ENCODE measurements around the gene INCA1. TPM values are rescaled to one million over a fixed set of nuclear protein-coding genes. Genes with fewer than 3 reads are reported as not detected.
A peak's percentile ranks its signal among the peaks of the same experiment; 100 is the strongest.

The INCA1 gene
- total RNA-seq, 1 donor from 2014 or later = 0.39 TPM

- peak; percentile 88 to 90 for DNase-seq (ENCODE audit: low read depth in 2 of 2)
These were observed 14.6 kb upstream of the INCA1 start for GRCh38 chr17:5011928-5012327.

- no peak for DNase-seq (ENCODE audit: low read depth in 2 of 2)
These were observed 6.0 kb upstream of the INCA1 start for GRCh38 chr17:5003214-5003867.

GRCh38 chr17:5002121-5002788 is 4.9 kb upstream of the INCA1 start:
- DNase-seq (ENCODE audit: low read depth in 2 of 2) = no peak

GRCh38 chr17:5000237-5000639 is 2.9 kb upstream of the INCA1 start:
- no peak for DNase-seq (ENCODE audit: low read depth in 2 of 2)

GRCh38 chr17:4999430-5000093 is 2.2 kb upstream of the INCA1 start:
- DNase-seq (ENCODE audit: low read depth in 2 of 2) = no peak

GRCh38 chr17:4998732-4999429 is 1.6 kb upstream of the INCA1 start:
- peak in 1 of 2 donors; percentile 13 for DNase-seq (ENCODE audit: low read depth in 2 of 2)

GRCh38 chr17:4998027-4998731 is 857 bp upstream of the INCA1 start:
- peak in 1 of 2 donors; percentile 37 for DNase-seq (ENCODE audit: low read depth in 2 of 2)

GRCh38 chr17:4994081-4994595 is 3.2 kb downstream of the INCA1 start:
- no peak for DNase-seq (ENCODE audit: low read depth in 2 of 2)

- no peak for DNase-seq (ENCODE audit: low read depth in 2 of 2)
These were observed 9.4 kb downstream of the INCA1 start for GRCh38 chr17:4987767-4988567.

- peak; percentile 56 to 89 for DNase-seq (ENCODE audit: low read depth in 2 of 2)
These were observed 10.2 kb downstream of the INCA1 start, which contains the start of gene CAMTA2 for GRCh38 chr17:4986951-4987766. CAMTA2 (minus strand) TSS chr17:4987675; CDS start chr17:4986222, 1,453 bp downstream.

- DNase-seq (ENCODE audit: low read depth in 2 of 2) = peak; percentile 35 to 69
These were observed 10.9 kb downstream of the INCA1 start for GRCh38 chr17:4986403-4986802.

GRCh38 chr17:4982305-4982704 is 15.0 kb downstream of the INCA1 start:
- DNase-seq (ENCODE audit: low read depth in 2 of 2) = no peak

- DNase-seq (ENCODE audit: low read depth in 2 of 2) = peak; percentile 47 to 70
These were observed 16.6 kb downstream of the INCA1 start for GRCh38 chr17:4980644-4981216.

GRCh38 chr17:4978726-4979125 is 18.6 kb downstream of the INCA1 start:
- no peak for DNase-seq (ENCODE audit: low read depth in 2 of 2)

GRCh38 chr17:4974115-4974670 is 23.1 kb downstream of the INCA1 start:
- no peak for DNase-seq (ENCODE audit: low read depth in 2 of 2)

GRCh38 chr17:4973256-4974114 is 23.8 kb downstream of the INCA1 start:
- no peak for DNase-seq (ENCODE audit: low read depth in 2 of 2)

GRCh38 chr17:4972752-4973151 is 24.6 kb downstream of the INCA1 start:
- no peak for DNase-seq (ENCODE audit: low read depth in 2 of 2)

- no peak for DNase-seq (ENCODE audit: low read depth in 2 of 2)
These were observed 25.0 kb downstream of the INCA1 start for GRCh38 chr17:4972322-4972721.
